HG02970 (cell line): ENCODE data around the gene HYAL3.

Experiments
- ATAC-seq: cut with Tn5 transposase; IDR thresholded peaks from one replicate; pipeline ENCODE4 v1.9.1; 2021; ENCODE audit warnings: mild to moderate bottlenecking, moderate library complexity, moderate number of reproducible peaks; ENCODE audit not compliant: unreplicated experiment, low FRiP score

Gene HYAL3, protein sequence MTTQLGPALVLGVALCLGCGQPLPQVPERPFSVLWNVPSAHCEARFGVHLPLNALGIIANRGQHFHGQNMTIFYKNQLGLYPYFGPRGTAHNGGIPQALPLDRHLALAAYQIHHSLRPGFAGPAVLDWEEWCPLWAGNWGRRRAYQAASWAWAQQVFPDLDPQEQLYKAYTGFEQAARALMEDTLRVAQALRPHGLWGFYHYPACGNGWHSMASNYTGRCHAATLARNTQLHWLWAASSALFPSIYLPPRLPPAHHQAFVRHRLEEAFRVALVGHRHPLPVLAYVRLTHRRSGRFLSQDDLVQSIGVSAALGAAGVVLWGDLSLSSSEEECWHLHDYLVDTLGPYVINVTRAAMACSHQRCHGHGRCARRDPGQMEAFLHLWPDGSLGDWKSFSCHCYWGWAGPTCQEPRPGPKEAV

GRCh38 chr3:50298836-50299637, at the start of gene HYAL3, which contains the start of gene NAA80:
HYAL3 (minus strand) TSS chr3:50299405; CDS start chr3:50295602, 3,803 bp downstream.
NAA80 (minus strand) TSS chr3:50299405; CDS start chr3:50297463, 1,942 bp downstream.
- ATAC-seq: peak; percentile 92

- ATAC-seq: no peak
These were observed 48.1 kb upstream of the HYAL3 start for GRCh38 chr3:50347187-50347813.

- no peak for ATAC-seq
These were observed 46.5 kb upstream of the HYAL3 start, which contains the start of gene ZMYND10 for GRCh38 chr3:50345586-50346234. ZMYND10 (minus strand) TSS chr3:50345732; CDS start chr3:50345579, 153 bp downstream.

DNA sequence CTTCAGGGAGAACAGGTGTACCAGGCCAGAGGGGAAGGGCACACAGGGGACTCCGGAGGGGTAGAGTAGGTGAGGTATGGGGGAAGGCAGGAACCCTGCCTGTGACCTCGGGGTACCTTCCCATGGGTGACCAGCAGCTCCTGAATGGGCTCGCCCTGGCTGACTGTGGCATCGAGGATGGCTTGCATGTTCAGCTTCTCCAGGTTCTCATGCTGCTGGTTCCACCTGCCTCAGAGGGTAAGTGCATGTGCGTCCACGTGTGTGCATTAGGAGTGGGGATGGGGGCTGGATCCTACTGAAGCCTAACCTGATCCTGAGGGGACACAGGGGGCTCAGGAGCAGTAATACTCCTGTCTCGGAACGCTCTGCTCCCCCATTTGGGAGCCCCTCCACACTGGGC, 45.8 kb upstream of the HYAL3 start:
- no peak for ATAC-seq

- ATAC-seq: no peak
These were observed 43.8 kb upstream of the HYAL3 start for GRCh38 chr3:50342813-50343633.

GRCh38 chr3:50341996-50342650, 42.9 kb upstream of the HYAL3 start:
- no peak for ATAC-seq

DNA sequence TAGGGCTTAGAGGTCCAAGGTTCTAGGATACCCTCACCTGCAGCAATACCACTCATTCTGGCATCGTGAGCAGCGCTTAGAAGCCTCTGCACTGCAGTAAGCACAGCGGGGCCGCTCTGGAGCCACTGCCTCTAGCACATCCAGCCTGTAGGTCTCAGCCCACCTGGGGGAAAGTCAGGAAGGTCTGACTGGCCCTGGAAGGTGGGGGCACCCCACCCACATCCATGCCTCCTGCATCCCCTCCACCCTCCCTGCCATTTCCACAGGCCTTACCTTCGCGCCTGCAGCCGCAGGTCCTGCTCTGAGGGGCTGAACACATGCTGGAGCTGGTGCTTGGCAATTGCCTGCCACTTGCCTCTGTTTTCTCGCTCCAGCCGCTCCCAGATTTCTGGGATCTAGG, 42.3 kb upstream of the HYAL3 start:
- ATAC-seq: no peak

DNA sequence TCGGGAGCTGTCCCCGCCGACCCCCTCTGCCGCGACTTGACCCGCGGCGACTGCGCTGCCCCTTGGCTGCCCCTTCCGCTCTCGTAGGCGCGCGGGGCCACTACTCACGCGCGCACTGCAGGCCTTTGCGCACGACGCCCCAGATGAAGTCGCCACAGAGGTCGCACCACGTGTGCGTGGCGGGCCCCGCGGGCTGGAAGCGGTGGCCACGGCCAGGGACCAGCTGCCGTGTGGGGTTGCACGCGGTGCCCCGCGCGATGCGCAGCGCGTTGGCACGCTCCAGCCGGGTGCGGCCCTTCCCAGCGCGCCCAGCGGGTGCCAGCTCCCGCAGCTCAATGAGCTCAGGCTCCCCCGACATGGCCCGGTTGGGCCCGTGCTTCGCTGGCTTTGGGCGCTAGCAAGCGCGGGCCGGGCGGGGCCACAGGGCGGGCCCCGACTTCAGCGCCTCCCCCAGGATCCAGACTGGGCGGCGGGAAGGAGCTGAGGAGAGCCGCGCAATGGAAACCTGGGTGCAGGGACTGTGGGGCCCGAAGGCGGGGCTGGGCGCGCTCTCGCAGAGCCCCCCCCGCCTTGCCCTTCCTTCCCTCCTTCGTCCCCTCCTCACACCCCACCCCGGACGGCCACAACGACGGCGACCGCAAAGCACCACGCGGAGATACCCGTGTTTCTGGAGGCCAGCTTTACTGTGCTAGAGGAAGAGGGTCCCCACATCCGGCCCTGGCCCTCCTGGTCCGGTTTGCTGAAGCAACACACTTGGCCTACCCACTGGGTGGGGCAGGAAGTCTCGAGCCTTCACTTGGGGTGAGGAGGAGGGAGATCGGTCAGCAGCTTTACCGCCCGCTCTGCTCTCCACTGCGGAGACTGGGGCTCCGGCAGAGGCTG, 41.5 kb upstream of the HYAL3 start, which contains the start of gene RASSF1:
TSS of gene RASSF1 (minus strand) at position 389 of the 882 bp plus-strand sequence. CDS start at position 358, 31 bp downstream.
- ATAC-seq: no peak

DNA sequence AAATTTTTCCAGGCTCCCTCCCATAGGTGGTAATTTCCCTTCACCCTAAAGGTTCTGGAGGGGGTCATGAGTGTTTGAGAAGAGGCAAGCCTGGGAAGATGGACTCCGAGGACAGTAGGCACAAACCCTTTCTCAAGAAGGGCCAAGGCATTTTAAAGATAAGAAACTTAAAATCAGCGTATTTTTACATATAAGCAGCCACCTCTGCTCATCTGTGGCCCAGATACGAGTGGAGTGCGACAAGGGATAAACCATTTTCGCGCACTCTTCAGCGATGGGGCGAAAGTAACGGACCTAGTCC, 40.9 kb upstream of the HYAL3 start:
- ATAC-seq: no peak

DNA sequence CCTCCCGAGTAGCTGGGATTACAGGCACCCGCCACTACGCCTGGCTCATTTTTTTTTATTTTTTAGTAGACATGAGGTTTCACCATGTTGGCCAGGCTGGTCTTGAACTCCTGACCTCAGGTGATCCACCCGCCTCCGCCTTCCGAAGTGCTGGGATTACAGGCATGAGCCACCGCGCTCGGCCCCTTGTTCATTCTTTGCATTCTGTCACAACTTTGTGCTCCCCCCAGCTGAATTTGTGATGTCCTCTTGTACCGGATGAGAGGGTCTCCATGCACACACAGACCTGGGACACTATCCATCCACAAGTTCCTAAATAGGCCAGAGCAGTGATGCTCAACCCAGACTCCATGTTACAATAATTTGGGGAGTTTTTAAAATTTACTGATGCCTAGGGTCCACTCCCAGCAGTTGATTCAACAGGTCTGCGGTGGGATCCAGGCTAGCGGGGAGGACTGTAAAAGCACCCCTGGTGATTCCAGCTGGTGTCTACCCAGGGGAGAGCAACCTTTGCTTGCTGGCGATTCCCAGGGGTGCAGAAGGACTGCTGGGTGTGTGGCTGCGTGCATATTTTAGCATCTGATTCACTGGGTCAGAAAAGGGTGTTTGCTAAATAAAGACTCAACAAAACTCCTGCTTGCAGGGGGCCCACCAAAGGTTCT, 40.4 kb upstream of the HYAL3 start:
- ATAC-seq: no peak

DNA sequence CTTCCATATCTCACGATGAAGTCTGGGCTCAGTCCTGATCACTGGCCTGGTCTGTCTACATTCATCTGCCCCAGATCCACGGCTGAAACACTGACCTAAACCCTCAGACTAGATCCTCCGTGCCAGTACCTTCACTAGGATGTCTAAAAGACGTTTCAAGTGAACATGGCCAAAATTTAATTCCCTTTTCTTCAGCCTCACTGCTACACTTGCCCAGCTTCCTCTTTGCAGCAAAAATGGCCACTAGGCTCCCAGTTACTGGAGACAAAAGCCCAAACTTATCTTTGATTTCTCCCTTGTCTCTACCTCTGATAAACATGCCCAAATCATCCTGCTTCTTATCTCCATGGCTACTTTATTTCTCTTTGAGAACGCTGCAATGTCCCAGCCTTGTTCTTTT, 39.8 kb upstream of the HYAL3 start:
- no peak for ATAC-seq

DNA sequence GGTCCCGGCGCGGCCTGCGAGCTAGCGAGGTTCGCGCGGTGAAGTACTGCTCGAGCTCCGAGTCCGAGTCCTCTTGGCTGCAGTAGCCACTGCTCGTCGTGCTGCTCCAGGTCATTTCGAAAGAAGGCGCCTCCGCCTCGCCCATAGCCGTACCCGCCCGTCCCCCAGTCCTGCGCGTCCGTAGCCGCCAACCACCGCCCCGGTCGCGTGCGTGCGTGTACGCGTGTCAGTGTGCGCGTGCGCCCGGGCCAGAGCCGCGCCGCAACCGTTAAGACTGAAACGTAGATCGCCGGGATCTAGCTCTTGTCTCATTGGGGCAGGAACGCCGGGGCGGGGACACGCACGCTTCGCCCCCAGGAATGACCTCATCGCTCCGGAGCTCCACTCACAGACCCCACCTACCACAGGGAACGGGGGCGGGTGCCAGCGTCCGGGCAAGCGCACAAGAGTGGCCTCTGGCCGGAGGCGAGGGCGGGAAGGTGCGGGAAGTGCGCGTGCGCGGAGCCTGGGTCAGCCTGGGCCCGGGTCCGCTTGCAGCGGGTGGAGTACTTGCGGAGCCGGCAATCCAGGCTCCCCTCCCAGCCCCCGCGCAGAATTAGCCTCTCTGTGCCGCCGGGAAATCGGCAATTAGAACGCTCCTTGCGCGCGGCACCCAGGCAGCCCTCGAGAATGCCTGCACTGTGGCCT, 38.1 kb upstream of the HYAL3 start:
- peak; percentile 85 for ATAC-seq

- ATAC-seq: peak; percentile 33
These were observed 37.4 kb upstream of the HYAL3 start for GRCh38 chr3:50336452-50337174.

DNA sequence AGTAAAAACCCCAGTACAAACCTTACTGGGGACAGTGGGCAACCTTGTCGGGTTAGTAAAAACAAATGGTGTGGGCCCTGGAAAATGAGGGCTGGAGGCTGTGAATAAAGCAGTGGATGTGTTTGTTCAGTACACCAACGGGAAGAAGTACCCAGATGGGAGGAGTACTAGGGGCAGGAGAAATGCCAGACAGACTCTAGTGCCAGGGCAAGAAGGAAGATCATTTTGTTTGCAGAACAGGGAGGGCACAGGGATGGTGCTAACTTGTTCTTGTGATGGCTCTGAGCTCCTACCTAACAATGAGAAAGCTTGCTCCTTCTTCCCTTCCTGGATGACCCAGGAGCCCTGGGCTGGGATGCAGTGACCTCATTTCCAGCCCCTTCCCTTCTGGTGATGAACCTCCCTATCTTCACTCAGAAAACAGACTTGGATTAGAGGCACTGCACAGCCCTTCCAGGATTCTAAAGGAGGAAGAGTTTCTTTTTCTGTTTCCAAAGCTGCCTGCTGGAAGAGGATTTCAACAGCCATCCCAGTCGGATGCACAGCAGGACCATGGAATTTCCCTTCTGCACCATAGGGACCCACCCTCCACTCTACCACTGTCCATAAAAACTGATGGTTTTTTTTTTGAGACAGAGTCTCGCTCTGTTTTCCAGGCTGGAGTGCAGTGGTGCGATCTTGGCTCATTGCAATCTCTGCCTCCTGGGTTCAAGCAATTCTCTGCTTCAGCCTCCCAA, 35.3 kb upstream of the HYAL3 start:
- ATAC-seq: no peak

GRCh38 chr3:50333744-50334328, 34.6 kb upstream of the HYAL3 start:
- ATAC-seq: no peak
